ELR (cell line): ENCODE data around the gene TYW1B.
"Not testable (repeated sequence)": the region's sequence is repeated elsewhere in the genome, so short reads cannot be mapped to it uniquely, and the experiment has no call there.

Source experiments
- DNase-seq: peaks from one replicate; pipeline ENCODE4 v3.0.0-alpha.2; 2015; ENCODE audit warnings: low read depth

The TYW1B gene

DNA sequence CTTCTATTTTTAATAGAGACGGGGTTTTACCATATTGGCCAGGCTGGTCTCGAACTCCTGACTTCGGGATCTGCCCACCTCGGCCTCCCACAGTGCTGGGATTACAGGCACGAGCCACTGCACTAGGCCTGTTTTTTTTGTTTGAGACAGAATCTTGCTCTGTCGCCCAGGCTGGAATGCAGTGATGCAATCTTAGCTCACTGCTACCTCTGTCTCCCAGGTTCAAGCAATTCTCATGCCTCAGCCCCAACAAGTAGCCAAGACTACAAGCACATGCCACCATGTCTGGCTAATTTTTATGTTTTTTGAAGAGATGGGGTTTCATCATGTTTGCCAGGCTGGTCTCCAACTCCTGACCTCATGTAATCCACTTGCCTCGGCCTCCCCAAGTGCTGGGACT is 73.7 kb downstream of the TYW1B start:
- DNase-seq, result no peak

DNA sequence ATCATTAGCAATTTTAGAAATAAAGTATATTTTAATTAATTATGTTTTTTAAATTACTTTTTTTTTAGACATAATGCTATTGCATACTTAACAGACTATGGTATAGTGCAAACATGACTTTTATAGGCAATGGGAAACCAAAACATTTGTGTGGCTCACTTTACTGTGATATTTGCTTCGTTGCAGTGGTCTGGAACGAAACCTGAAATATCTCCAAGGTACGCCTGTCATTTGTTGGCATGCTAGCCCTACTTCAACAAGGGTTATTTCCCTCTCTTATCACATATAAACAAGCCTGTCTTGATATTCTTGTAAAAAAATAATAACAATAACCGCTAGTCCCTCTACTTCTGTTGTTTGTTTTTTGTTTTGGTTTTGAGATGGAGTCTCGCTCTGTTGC is 74.2 kb downstream of the TYW1B start:
- no peak for DNase-seq

DNA sequence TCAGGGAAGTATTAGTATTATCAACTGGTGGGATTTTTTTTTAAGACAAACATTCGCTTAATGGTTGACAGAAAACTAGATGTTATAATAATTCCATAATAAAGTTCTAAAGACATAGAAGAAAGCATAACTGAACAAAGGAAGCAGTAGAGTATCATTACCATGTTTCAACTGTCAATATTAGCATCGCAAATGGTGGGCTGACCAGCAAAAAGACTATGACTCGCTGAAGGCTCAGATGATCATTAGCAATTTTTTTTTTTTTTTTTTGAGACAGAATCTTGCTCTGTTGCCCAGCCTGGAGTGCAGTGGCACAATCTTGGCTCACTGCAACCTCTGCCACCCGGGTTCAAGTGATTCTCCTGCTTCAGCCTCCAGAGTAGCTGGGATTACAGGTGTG is 74.8 kb downstream of the TYW1B start:
- DNase-seq, result not testable (repeated sequence)

DNA sequence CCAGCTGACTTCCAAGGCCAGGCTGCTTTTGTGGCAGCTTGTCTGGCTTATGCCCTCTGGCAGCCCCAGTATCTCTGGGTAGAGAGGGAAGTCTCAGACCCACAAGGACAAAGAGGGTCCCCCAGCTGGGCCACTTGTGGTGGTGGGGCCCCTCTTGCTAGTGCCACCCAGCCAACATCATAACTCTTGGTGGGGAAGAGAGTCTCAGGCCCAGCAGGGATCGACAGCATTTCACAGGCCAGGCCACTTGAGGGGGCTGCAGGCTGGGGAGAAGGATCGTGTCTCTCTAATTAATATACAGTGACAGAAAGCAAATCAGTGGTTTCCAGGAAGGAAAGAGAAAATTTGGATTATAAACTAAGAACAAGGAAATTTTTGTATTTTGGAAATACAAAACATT is 76.0 kb downstream of the TYW1B start:
- DNase-seq, result peak; percentile 13

DNA sequence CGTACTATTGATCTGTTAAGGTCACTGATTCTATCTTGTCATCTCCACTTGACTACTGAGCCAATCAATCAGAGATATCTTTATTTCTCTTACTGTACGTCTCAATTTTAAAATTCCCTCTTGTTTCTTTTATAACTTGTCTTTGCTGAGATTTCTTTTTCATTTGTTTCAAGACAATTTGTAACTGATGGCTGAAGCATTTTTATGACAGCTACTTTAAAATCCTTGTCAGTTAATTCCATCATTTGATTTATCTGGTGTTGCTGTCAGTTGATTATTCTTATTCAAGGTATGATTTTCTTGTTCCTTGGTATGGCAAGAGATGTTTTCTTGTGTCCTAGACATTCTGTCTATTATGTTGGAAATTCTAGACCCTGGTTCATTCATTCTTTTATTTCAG is 76.6 kb downstream of the TYW1B start:
- no peak for DNase-seq

DNA sequence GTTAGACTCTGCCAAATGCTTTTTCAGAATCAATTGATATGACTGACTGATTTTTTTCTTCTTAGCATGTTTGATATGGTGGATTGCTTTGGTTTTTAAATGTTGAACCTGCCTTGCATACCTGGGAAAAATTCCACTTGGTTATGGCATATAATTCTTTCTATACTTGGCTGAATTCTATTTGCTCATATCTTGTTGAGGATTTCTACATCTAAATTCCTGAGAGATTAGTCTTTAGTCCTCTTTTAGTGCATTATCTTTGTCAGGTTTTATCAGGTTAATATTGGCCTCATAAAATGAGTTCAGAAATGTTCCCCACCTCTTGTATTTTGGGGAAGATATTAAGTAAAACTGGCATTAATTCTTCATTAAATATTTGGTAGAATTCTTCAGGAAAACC is 79.4 kb downstream of the TYW1B start:
- DNase-seq, result peak; percentile 6

DNA sequence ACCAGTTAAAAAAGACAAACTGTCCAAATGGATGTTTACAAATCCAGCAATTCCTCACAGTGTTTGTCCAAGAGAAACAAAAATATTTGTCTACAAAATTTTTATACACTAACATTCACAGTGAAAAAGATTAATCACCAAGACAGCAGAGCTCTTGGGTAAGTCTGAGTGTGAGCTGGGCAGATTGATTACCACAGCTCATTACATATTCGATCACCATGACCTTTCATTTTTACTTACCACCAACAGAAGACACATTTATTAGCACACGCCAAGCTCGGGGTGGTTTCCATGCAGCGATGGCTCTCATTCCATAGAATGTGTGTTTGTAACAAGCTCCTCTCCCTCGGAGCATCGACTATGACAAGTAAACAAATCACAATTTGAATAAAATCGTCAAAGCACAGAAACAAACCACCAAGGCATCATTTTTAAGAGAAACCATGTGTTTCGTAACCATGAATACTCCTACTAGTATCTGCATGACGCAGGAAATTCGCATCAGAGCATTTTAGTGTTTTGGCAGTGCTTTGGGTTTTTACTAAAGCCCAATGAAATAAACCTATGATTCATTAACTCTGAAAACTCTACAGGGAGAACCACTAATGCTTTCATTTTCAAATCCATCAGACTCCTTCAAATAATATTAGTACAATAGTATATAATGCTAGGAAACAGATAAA is 83.6 kb downstream of the TYW1B start:
- DNase-seq, result not testable (repeated sequence)

DNA sequence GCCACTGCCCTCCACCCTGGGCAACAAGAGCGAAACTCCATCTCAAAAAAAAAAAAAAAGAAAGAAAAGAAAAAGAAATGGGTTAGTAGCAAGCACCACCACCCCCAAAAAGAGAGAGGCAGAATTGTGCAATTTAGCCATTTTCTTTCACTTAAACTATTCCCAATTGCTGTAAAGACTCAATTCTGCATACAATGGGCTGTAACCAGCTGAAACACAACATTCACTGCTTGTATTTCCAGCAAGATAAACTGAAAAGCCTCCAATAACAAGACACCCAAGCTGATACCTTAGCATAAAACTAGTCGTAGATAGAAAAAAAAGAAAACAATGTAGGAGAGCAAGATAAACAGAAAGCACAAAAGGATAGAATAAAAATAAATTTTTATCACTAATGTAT is 84.2 kb downstream of the TYW1B start:
- not testable (repeated sequence) for DNase-seq

DNA sequence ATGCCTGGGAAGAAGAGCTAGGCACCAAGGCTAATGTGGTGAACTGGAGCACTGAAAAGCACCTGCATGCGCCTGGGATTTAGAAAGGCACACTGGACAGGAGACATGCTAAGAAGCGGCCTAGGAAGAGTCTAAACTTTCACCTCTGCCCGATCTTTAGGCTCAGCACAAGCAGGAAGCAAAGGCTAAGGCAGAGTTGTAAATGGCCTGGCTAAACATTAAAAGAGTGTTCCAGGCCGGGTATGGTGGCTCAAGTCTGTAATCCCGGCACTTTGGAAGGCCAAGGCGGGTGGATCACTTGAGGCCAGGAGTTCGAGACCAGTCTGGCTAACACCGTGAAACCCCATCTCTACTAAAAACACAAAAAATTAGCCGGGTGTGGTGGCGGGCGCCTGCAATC is 88.3 kb downstream of the TYW1B start:
- not testable (repeated sequence) for DNase-seq

DNA sequence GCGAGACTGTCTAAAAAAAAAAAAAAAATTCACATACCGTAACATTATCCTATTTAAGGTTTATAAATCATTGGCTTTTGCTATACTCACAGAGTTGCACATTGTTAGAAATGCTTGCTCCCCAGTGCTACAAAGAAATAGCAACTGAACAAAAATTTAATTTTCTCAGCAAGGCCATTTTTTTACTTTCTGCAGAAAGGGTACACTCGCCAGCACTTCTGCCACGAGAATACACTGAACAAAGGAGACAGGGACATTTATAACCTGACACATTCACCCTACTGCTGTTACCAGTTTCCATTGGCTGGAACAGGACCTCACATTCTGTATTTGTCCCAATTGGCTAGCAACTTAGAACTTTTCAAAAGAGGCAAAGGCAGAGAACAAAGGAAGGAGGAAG is 92.1 kb downstream of the TYW1B start:
- DNase-seq, result not testable (repeated sequence)

DNA sequence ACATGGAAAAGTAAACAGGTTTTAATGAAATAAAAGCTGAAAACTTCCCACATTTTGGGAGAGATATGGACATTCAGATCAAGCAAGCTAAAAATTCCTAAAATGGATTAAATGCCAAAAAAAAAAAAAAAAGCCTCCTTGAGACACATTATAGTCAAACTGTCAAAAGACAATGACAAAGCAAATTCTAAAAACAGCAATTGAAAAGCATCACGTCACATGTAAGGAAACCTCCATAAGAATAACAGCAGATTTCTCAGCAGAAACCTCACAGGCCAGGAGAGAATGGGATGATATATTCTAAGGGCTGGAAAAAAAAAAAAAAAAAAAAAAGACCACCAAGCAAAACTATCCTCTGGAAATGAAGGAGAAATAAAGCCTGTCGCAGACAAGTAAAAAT is 97.2 kb downstream of the TYW1B start:
- DNase-seq, result not testable (repeated sequence)

DNA sequence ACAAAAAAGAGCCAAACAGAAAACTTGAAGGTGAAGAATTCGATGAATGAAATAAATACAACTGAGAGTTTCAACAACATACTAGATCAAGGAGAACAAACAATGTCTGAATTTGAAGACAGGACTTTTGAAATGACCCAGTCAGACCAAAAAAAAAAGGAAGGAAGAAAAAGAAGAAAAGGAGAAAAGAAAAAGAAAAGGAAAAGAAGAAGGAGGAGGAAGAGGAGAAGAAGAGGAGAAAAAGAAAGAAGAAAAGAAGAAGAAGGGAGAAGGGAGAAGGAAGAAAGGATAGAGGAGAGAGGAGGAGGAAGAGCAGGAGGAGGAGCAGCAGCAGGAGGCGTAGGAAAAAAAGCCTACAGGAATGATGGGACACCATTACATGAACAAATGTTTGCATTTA is 97.6 kb downstream of the TYW1B start:
- not testable (repeated sequence) for DNase-seq

DNA sequence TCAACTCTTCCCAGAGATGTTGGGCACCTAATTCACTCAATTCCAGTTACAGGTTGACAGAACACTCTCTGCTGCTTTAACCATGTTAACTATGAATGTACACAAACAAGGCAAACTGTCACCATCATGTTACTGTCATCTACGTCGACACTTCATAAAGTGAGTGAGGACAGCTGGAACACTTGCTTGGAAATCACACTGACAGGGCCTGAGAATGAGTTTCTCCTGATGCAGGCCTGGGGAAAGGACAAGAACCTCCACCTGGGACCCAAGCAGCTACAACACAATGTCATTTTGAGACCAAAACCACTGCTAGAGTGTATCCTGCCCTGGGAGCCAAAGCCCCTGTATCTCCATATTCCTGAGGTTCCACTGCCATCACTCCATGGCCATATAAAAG is 98.9 kb downstream of the TYW1B start:
- DNase-seq, result not testable (repeated sequence)

DNA sequence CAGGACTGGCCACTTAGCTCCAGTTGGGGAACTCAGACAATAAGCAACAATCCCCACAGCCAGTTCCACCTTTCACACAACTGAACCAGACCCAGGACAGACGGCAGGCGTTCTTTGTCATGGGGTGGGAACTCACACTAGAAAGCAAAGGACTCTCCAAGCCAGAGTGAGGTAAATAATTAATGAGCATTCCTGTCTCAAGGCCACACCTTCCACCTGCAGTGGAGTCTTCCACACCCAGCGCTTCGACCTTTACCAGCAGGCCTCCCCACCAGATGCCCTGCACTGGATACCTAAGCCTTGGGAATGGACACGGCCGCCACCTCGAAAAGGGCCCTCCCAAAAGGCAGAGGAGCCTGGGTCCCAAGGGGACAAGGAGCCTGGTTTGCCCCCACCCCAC is 105.3 kb downstream of the TYW1B start:
- not testable (repeated sequence) for DNase-seq

DNA sequence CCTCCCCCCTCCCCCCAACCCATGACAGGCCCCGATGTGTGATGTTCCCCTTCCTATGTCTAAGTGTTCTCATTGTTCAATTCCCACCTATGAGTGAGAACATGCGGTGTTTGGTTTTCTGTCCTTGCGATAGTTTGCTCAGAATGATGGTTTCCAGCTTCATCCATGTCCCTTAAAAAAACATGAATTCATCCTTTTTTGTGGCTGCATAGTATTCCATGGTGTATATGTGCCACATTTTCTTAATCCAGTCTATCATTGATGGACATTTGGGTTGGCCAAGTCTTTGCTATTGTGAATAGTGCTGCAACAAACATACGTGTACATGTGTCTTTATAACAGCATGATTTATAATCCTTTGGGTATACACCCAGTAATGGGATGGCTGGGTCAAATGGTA is 107.1 kb downstream of the TYW1B start:
- not testable (repeated sequence) for DNase-seq

DNA sequence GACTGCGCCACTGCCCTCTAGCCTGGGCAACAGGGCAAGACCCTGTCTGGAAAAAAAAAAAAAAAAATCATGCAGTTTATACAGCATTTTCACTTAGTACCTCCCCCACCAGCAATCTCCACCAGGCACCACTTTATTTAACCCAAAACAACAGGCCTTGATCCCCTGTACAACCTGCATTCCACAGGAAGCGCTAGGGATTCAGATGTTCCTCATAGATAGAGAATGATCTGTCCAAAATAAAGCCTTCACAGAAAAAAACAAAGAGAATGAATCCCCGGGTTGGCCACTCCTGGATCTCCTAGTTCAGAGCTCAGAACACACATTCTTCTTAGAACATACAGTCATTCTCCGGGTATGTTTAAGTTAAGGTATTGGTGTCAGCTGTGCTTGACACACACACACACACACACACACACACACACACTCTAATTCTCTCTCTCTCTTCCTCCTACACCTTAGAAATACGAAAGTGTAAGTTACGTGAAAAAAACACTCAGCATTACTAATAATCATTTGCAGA is 110.7 kb downstream of the TYW1B start:
- not testable (repeated sequence) for DNase-seq

DNA sequence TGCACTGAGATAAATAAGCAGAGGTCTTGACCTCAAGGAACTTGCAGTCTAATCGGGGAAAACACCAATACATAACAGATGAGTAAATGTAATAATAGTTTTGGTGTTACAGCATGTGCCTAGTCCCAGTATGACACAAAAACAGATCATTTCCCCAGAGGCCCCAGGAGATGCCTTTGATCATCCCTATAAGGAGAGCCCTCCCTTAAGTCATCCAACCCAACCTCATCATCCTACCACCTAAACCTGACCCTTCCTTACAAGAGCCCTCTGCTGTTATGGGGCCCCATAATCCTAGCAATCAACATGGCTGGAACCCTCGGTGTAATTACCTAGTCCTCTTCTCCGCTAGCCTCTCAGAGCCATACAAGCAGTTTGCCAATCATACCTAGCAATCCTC is 116.1 kb downstream of the TYW1B start:
- DNase-seq, result not testable (repeated sequence)

DNA sequence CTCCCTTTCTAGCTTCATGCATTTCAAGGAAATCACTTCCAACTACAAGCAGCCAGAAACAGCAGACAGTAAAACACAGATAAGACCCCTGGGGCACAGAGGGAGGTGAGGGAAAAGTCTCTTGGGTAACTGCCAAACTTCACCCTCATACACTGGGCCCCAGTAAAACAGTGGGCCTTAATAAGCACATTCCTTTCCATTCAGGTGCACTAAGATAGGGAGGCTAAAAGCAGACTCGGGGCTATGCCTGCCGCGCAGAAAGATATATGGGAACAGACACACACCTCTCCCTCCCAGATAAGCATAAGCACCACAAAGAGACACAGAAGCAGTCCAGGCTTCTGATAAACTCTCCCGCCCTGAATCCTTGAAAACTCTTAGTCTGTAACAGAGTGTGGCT is 117.0 kb downstream of the TYW1B start:
- DNase-seq, result no peak

DNA sequence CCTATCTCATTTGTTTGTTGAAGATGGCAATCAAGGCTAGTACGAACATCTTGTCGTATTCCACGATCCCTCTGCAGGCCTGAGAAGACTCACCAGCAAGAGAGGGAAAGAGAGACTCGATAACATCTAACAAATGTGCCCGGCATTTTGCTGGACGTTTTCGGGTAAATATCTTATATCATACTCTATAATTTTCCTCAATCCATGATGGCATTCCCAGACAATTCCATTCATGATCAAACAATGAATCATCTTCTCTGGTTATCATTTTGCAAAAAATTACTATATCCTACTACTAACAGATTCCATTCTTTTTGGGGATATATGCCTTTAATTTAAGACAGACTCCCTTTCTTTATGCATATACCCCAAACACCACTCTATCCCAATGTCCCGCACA is 118.1 kb downstream of the TYW1B start:
- DNase-seq, result peak; percentile 19

DNA sequence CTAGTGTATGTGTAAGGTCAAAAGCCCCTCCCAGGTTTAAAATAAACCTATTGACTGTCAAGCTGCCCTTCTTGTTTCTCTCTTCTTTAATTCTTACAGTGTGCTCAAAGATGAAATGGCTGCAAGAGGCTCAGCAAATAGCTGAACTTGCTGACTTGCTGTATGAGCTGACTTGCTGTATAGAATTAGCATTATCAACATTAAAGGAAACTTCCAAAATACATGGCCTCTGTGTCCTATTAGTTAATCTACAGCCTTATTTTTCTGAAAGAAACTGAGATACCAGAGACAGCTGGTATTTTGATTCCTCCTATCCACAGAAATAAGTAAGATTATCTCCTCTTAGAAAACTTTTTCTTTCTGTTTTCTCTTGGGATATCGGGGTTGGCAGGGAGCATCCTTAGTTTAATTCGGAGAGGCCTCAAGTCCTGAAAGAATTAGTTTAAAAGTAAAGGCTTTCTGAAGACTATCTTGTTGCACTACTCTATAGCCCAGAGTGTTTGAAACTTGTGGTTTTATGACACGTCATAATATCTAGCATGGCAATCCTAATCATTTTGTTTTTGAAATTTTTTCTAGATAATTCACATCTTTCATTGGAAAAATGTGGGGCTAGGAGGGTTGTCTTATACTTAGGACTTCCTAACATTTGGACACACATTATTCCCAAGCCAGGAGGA is 119.5 kb downstream of the TYW1B start:
- DNase-seq, result not testable (repeated sequence)

DNA sequence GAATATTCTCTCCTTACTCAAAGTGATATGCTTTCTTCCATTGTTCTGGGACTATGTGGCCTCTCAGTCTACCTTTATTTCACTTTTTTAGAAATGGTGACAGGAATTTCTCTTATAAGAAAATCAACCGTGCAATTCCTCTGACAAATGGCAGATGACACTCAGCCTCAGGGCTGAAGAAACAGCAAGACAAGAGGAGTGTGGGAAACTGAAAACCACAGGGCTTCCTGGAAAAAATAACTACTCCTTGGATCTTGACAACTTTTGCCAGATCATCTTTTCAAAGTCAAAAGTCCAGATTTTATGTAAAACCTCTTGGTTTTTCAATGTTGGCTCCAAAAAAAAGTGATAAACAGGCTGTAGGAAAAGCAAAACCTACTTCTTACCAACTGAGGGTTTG is 121.5 kb downstream of the TYW1B start:
- DNase-seq, result no peak

DNA sequence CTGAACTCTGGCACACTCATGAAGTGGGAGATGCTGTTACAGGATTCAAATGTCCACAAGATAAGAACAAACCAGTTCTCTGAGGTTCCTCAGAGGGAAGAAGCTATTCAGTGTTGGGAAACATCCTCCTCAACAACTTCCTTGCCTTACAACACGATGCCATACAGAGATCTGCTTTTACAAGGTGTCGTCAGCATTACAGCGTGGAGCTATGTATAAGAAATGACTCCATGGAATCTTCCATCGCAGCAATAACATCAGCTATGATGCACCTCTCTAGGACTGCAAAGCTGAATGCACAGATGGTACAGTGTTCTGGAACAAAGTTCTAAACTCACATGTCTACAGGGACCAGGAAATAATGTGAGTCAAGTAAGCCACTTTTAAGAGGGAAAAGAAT is 122.3 kb downstream of the TYW1B start:
- DNase-seq, result not testable (repeated sequence)

DNA sequence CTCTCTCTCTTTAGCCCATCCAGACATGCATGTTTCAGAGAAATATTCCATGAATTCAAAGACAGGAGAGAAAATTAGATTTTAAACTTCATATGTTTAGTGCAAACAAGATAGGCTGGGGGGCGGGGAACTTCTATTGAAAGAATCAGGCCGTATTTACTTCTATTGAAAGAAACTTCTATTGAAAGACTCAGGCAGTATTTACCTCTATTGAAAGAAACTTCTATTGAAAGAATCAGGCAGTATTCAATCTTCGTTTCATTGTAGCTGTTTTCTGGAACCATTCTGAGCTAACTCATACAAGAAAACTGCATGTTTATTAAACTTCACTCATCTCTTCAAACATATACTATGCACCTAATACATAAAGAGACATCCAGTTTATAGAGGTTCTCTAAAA is 123.1 kb downstream of the TYW1B start:
- no peak for DNase-seq

DNA sequence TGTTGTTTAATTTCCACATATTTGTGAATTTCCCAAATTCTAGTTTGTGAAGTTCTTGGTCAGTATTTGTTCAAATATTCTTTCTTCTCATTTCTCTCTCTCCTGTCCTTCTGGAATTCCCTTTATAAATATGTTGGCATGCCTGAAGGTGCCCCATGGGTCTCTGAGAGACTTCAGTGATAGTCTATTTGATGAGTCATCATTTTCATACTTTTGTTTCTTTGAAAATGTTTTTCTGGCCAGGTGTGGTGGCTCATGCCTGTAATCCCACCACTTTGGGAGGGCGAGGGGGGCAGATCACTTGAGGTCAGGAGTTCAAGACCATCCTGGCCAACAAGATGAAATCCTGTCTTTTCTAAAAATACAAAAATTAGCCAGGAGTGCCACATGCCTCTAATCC is 127.5 kb downstream of the TYW1B start:
- not testable (repeated sequence) for DNase-seq
